ENCODE data around the gene NECAB2.

NECAB2 gene

GRCh38 chr16:83952587-83952939 lies 15.5 kb upstream of the NECAB2 start:
- peak overlapping the region; percentile 92; the same call in 1 of the 2 replicates for H3K4me2 ChIP-seq (ENCODE audit: low read depth, low read length)
- H4K20me1 ChIP-seq (ENCODE audit: insufficient read depth, low read length) = no peaks in the 10 kb centered on the region
- H2AFZ ChIP-seq (ENCODE audit: low read length) = peak overlapping the region; percentile 67; the same call in 1 of the 2 replicates
- H3K27me3 ChIP-seq (replicated peaks; ENCODE audit: insufficient read depth, low read length) = no peaks in the 10 kb centered on the region
- TF ChIP-seq, protein P1, sequence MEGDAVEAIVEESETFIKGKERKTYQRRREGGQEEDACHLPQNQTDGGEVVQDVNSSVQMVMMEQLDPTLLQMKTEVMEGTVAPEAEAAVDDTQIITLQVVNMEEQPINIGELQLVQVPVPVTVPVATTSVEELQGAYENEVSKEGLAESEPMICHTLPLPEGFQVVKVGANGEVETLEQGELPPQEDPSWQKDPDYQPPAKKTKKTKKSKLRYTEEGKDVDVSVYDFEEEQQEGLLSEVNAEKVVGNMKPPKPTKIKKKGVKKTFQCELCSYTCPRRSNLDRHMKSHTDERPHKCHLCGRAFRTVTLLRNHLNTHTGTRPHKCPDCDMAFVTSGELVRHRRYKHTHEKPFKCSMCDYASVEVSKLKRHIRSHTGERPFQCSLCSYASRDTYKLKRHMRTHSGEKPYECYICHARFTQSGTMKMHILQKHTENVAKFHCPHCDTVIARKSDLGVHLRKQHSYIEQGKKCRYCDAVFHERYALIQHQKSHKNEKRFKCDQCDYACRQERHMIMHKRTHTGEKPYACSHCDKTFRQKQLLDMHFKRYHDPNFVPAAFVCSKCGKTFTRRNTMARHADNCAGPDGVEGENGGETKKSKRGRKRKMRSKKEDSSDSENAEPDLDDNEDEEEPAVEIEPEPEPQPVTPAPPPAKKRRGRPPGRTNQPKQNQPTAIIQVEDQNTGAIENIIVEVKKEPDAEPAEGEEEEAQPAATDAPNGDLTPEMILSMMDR (IDR thresholded peaks at IDR 0.05; ENCODE audit: low read length) = no peak
- TF ChIP-seq EZH2phosphoT487 (IDR thresholded peaks at IDR 0.05; ENCODE audit: low read length) = no peak
- no peak for TF ChIP-seq EZH2 (optimal IDR thresholded peaks at IDR 0.05; ENCODE audit: low read depth, low read length)
- H3K4me3 ChIP-seq (ENCODE audit: low read length) = no peak overlapping the region
- DNase-seq = no peak
- H3K79me2 ChIP-seq (ENCODE audit: low read length) = no peaks in the 10 kb centered on the region
- no peak overlapping the region for H3K9ac ChIP-seq (ENCODE audit: low read length)
- no peaks in the 10 kb centered on the region for H3F3A ChIP-seq (ENCODE audit: insufficient read depth, low read length)
- H3K36me3 ChIP-seq (replicated peaks; ENCODE audit: insufficient read depth, low read length) = no peaks in the 10 kb centered on the region
- no peak overlapping the region for H3K27ac ChIP-seq (ENCODE audit: low read length)
- 0 out of 2 replicates have a peak, but pooled peaks cover 2% of the 10 kb centered on the region for H3K4me1 ChIP-seq (ENCODE audit: low read length)
- H3K9me3 ChIP-seq (replicated peaks; ENCODE audit: insufficient read depth, low read length) = no peaks in the 10 kb centered on the region
- no peaks in the 10 kb centered on the region for H3K9me2 ChIP-seq (replicated peaks; ENCODE audit: insufficient read depth, low read length)

DNA sequence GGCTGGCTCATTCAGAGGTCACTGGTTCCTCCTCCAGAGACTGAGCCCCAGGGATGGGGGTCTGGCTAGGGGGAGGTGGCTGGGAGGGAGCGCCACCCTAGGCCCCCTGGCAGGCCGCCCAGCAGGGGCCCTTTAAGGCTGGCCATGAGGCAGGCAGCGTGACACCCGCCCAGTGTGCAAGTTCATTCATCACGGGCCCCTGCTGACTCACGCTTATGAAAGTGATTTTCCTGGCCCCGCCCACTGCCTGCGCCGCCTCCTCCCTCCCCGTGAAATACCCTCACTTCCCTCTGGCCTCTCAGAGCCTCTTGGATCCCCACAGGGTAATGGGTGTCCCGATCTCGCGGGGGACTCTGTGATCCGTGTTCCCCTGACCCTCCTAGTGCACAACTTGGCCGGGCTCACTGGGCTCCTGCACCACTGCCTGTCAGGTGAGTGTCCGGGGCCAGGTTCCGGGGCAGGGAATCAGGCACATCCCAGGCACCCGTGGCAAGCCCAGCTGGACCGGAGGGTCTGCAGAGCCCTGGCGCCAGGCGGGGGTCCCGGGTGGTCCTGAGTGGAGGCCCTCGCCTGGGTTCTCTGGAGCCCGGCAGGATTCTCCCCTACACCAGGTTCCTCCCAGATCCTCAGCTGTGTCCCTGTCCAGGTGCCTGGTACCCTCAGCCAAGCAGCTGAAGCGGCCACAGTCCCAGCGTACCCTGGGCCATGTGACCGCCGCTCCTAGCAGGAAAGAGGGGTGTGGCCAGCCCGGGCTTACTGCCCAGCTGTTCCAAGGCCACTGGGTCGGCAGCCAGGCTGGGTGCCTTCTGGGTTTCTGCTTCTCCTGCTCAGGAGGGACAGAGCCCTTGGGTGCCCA lies 14.9 kb upstream of the NECAB2 start, which contains the start of gene OSGIN1:
Gene OSGIN1 (plus strand): TSS at position 301 of the 856 bp plus-strand sequence. CDS start 4,432 bp downstream, outside the sequence.
- peak within 1 kb of the TSS; percentile 51 for H3K9ac ChIP-seq (ENCODE audit: low read length)
- H3K4me2 ChIP-seq (ENCODE audit: low read depth, low read length) = peak within 1 kb of the TSS; percentile 92
- peak within 1 kb of the TSS; percentile 25; the same call in 1 of the 2 replicates for H3K27ac ChIP-seq (ENCODE audit: low read length)
- H3K79me2 ChIP-seq (ENCODE audit: low read length) = no peaks in the 10 kb centered on the region
- DNase-seq = peak; percentile 67
- no peaks in the 10 kb centered on the region for H3F3A ChIP-seq (ENCODE audit: insufficient read depth, low read length)
- H3K4me3 ChIP-seq (ENCODE audit: low read length) = peak within 1 kb of the TSS; percentile 65
- H3K27me3 ChIP-seq (replicated peaks; ENCODE audit: insufficient read depth, low read length) = no peaks in the 10 kb centered on the region
- 0 out of 2 replicates have a peak, but pooled peaks cover 2% of the 10 kb centered on the region for H3K4me1 ChIP-seq (ENCODE audit: low read length)
- H3K9me3 ChIP-seq (replicated peaks; ENCODE audit: insufficient read depth, low read length) = no peaks in the 10 kb centered on the region
- H4K20me1 ChIP-seq (ENCODE audit: insufficient read depth, low read length) = no peaks in the 10 kb centered on the region
- peak within 1 kb of the TSS; percentile 67 for H2AFZ ChIP-seq (ENCODE audit: low read length)
- H3K9me2 ChIP-seq (replicated peaks; ENCODE audit: insufficient read depth, low read length) = no peaks in the 10 kb centered on the region
- H3K36me3 ChIP-seq (replicated peaks; ENCODE audit: insufficient read depth, low read length) = no peaks in the 10 kb centered on the region
- TF ChIP-seq EZH2 (optimal IDR thresholded peaks at IDR 0.05; ENCODE audit: low read depth, low read length) (no peak), EZH2phosphoT487 (IDR thresholded peaks at IDR 0.05; ENCODE audit: low read length) (no peak)
- TF ChIP-seq, protein P1 (IDR thresholded peaks at IDR 0.05; ENCODE audit: low read length) = no peak

DNA sequence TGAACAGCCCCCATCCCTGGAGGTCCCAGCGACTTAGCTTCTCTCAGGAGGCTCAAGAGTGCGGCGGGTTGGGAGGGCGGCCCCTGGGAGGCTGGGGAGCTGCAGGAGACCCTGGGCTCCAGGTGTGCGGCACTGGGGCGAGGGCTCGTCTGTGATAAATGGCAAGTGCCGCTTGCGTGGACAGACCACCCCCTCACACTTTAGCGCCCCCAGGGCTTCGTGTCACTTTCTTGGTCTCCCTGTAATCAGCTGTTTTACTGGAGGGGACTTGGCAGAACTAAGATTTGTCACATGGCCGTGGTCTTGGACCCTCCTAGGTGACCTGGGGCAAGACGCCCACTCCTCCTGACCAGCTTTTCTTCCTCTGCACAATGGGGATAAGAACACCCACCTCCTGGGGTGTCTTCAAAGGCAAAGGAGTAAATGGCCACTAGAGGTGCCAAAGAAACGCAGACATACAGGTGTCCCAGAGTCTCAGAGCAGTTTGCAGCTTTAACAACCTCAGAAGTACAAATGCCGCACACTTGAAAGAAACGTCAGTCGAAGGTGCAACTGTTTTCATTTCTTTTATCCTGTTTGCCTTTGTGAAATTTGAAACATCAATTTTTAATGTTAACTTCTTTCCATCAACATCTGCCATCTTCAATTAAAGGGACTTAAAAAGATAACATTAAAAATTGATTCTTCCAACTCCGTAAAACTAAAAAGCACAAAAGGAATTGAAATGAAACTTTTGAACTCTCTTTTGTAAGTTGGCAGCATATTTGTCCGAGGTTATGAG lies 14.1 kb upstream of the NECAB2 start:
- peak overlapping the region; percentile 67 for H2AFZ ChIP-seq (ENCODE audit: low read length)
- H3K9me2 ChIP-seq (replicated peaks; ENCODE audit: insufficient read depth, low read length) = no peaks in the 10 kb centered on the region
- H3K9me3 ChIP-seq (replicated peaks; ENCODE audit: insufficient read depth, low read length) = no peaks in the 10 kb centered on the region
- TF ChIP-seq, protein P1 (IDR thresholded peaks at IDR 0.05; ENCODE audit: low read length) = peak; percentile 62
- TF ChIP-seq EZH2 (optimal IDR thresholded peaks at IDR 0.05; ENCODE audit: low read depth, low read length) = no peak
- no peak for TF ChIP-seq EZH2phosphoT487 (IDR thresholded peaks at IDR 0.05; ENCODE audit: low read length)
- 0 out of 2 replicates have a peak, but pooled peaks cover 2% of the 10 kb centered on the region for H3K4me1 ChIP-seq (ENCODE audit: low read length)
- no peaks in the 10 kb centered on the region for H3K27me3 ChIP-seq (replicated peaks; ENCODE audit: insufficient read depth, low read length)
- H4K20me1 ChIP-seq (ENCODE audit: insufficient read depth, low read length) = no peaks in the 10 kb centered on the region
- peak; percentile 66 for DNase-seq
- H3K36me3 ChIP-seq (replicated peaks; ENCODE audit: insufficient read depth, low read length) = no peaks in the 10 kb centered on the region
- peak overlapping the region; percentile 92 for H3K4me2 ChIP-seq (ENCODE audit: low read depth, low read length)
- H3K27ac ChIP-seq (ENCODE audit: low read length) = peak overlapping the region; percentile 25; the same call in 1 of the 2 replicates
- no peaks in the 10 kb centered on the region for H3F3A ChIP-seq (ENCODE audit: insufficient read depth, low read length)
- H3K79me2 ChIP-seq (ENCODE audit: low read length) = no peaks in the 10 kb centered on the region
- peak overlapping the region; percentile 65 for H3K4me3 ChIP-seq (ENCODE audit: low read length)
- peak overlapping the region; percentile 51; the same call in 1 of the 2 replicates for H3K9ac ChIP-seq (ENCODE audit: low read length)
